GM12878 (cell line): Measurements from ENCODE around the gene GLRA1. TPM values are rescaled to one million over a fixed set of nuclear protein-coding genes. Genes with fewer than 3 reads are reported as not detected.
"Not testable (repeated sequence)": the region's sequence is repeated elsewhere in the genome, so short reads cannot be mapped to it uniquely, and the experiment has no call there.

ENCODE experiments used
- ATAC-seq: fragments of 200-7000 bp; cut with Tn5 transposase; 3 replicates; pipeline ENCODE4 v1.9.1; 2020; ENCODE audit warnings: mild to moderate bottlenecking, moderate library complexity
- BruUV-seq: library from RNA; stranded (reverse); fragments of 400-500 nt; replicated peaks from 2 replicates; lab custom pipeline; 2021; lab: Mats Ljungman, UMichigan
- CTCF ChIA-PET: fragments of 300-600 bp; sonication (Branson Sonifier 250); formaldehyde crosslinking; extraction: SDS; loops from one replicate; lab custom pipeline; 2021; ENCODE audit warnings: inconsistent platforms; lab: Yijun Ruan, JAX
- POLR2A ChIA-PET: fragments of 350-600 bp; formaldehyde crosslinking; extraction: SDS; loops from one replicate; lab custom pipeline; 2021; ENCODE audit warnings: inconsistent platforms; lab: Charles Lee
- RAD21 ChIA-PET: fragments of 300-600 bp; sonication (Branson Sonifier 250); formaldehyde crosslinking; loops from one replicate; lab custom pipeline; 2023; ENCODE audit warnings: antibody characterized with exemption; ENCODE audit not compliant: unreplicated experiment; lab: Charles Lee
- SMC1A ChIA-PET: fragments of 300-600 bp; sonication (Branson Sonifier 250); formaldehyde crosslinking; loops from one replicate; lab custom pipeline; 2023; ENCODE audit not compliant: unreplicated experiment, uncharacterized antibody; lab: Charles Lee
- DNase-seq: peaks from one replicate; pipeline ENCODE4 v3.0.0-alpha.2; 2011; ENCODE audit warnings: low read depth, low spot score
- FAIRE-seq: peaks from 3 replicates; lab custom pipeline; 2011; peaks lifted over from hg19 to GRCh38; lab: Jason Lieb, UNC
- H2AFZ ChIP-seq: 2 replicates; pipeline ENCODE4 v1.6.0; 2011; ENCODE audit warnings: low read depth, low read length, control low read depth; ENCODE audit not compliant: control insufficient read depth
- H3K27ac ChIP-seq: 2 replicates; pipeline ENCODE4 v1.5.1; 2011; ENCODE audit warnings: control low read depth; ENCODE audit not compliant: control insufficient read depth, insufficient read depth
- H3K27me3 ChIP-seq, 2 experiments: replicated peaks in 1 of 2; 2 replicates each; pipeline versions ENCODE4 v1.6.0 to v1.6.1; 2011; ENCODE audit warnings: low read length in 1 of 2; ENCODE audit not compliant: control insufficient read depth in 2 of 2, insufficient read depth in 2 of 2
- H3K36me3 ChIP-seq, 2 experiments: 2 replicates each; pipeline ENCODE4 v1.5.1; 2011; ENCODE audit warnings: low read length in 1 of 2; ENCODE audit not compliant: control insufficient read depth in 2 of 2, insufficient read depth in 2 of 2
- H3K4me1 ChIP-seq: 2 replicates; pipeline ENCODE4 v1.6.1; 2011; ENCODE audit warnings: mild to moderate bottlenecking, low read length, moderate library complexity, mixed read lengths; ENCODE audit not compliant: control insufficient read depth, insufficient read depth
- H3K4me2 ChIP-seq: 2 replicates; pipeline ENCODE4 v1.6.0; 2011; ENCODE audit warnings: control low read depth; ENCODE audit not compliant: control insufficient read depth, insufficient read depth
- H3K4me3 ChIP-seq: fragments of 200-600 bp; sonication (generic); 2 replicates; pipeline ENCODE4 v1.5.1; 2016
- H3K79me2 ChIP-seq: 2 replicates; pipeline ENCODE4 v1.6.0; 2011; ENCODE audit warnings: low read length; ENCODE audit not compliant: control insufficient read depth, insufficient read depth
- H3K9ac ChIP-seq: 2 replicates; pipeline ENCODE4 v1.8.0; 2011; ENCODE audit warnings: low read length, control low read depth, mixed read lengths; ENCODE audit not compliant: control insufficient read depth, insufficient read depth
- H3K9me3 ChIP-seq: replicated peaks from 3 replicates; pipeline ENCODE4 v1.5.1; 2011; ENCODE audit warnings: mild to moderate bottlenecking, low read length; ENCODE audit not compliant: control insufficient read depth, insufficient read depth
- H4K20me1 ChIP-seq: 2 replicates; pipeline ENCODE4 v1.6.0; 2011; ENCODE audit not compliant: control insufficient read depth, insufficient read depth
- CHD2 ChIP-seq: IDR thresholded peaks from 2 replicates; pipeline ENCODE4 v1.6.1; 2011; ENCODE audit warnings: low read depth, low read length, improper control_type of control experiment, borderline replicate concordance
- FOXM1 ChIP-seq: IDR thresholded peaks from 2 replicates; pipeline ENCODE4 v1.6.1; 2012; ENCODE audit warnings: low read depth, mild to moderate bottlenecking, inconsistent platforms, low read length, moderate library complexity
- KDM1A ChIP-seq: fragments of 200-600 bp; sonication (generic); IDR thresholded peaks from 2 replicates; pipeline ENCODE4 v1.6.1; 2016; ENCODE audit warnings: borderline replicate concordance
- RAD21 ChIP-seq: IDR thresholded peaks from 2 replicates; pipeline ENCODE4 v1.6.1; 2011; ENCODE audit warnings: mild to moderate bottlenecking, low read depth, low read length, moderate library complexity; ENCODE audit not compliant: insufficient read depth
- RAD51 ChIP-seq: fragments of 450-650 bp; IDR thresholded peaks from 2 replicates; pipeline ENCODE4 v1.6.1; 2016; ENCODE audit warnings: moderate library complexity, mild to moderate bottlenecking, inconsistent platforms
- SIX5 ChIP-seq: IDR thresholded peaks from 2 replicates; pipeline ENCODE4 v1.6.1; 2011; ENCODE audit warnings: mild to moderate bottlenecking, low read depth, low read length, moderate library complexity; ENCODE audit not compliant: severe bottlenecking
- SREBF2 ChIP-seq: IDR thresholded peaks from 2 replicates; pipeline ENCODE4 v1.6.1; 2012; ENCODE audit warnings: mild to moderate bottlenecking, low read length
- STAT1 ChIP-seq: fragments of 450-650 bp; conservative IDR thresholded peaks from 2 replicates; pipeline ENCODE4 v1.6.1; 2014; ENCODE audit warnings: antibody characterized with exemption, mild to moderate bottlenecking
- TAF1 ChIP-seq: IDR thresholded peaks from 2 replicates; pipeline ENCODE4 v1.6.1; 2011; ENCODE audit warnings: mild to moderate bottlenecking, low read depth, low read length, borderline replicate concordance
- USF1 ChIP-seq: IDR thresholded peaks from 2 replicates; pipeline ENCODE4 v1.6.1; 2011; ENCODE audit warnings: borderline replicate concordance, low read depth, mild to moderate bottlenecking, moderate library complexity, mixed read lengths, low read length; ENCODE audit not compliant: insufficient read depth; ENCODE audit errors: extremely low read length
- ZZZ3 ChIP-seq: IDR thresholded peaks from 2 replicates; pipeline ENCODE4 v1.6.1; 2011; ENCODE audit warnings: low read depth; ENCODE audit not compliant: control insufficient read depth, insufficient read length
- WGBS: methylation state at CpG from one replicate; pipeline ENCODE4 v1.1.6; 2016; ENCODE audit warnings: low lambda C conversion rate; ENCODE audit not compliant: insufficient replicate concordance, insufficient coverage; ENCODE audit errors: missing lambda C conversion rate; 5-methylcytosine and 5-hydroxymethylcytosine counted together
- in situ Hi-C: fragments of 300-500 bp; cut with MboI; formaldehyde crosslinking; loops from 9 replicates; pipeline ENCODE4 v1.14.3; 2018; ENCODE audit warnings: mixed read lengths
- intact Hi-C: fragments of 100-400 bp; cut with micrococcal nuclease; formaldehyde crosslinking; loops from one replicate; pipeline ENCODE4 v1.14.2; 2022; ENCODE audit not compliant: unreplicated experiment
- polyA plus RNA-seq, 11 experiments: library from polyadenylated mRNA; depleted of rRNA in 4 of 11; unstranded in 6 of 11; stranded (reverse) in 5 of 11; fragments of >200 nt; fragmentation: Nextera tagmentation in 4 of 11; fragmentation: Illumina TruSeq in 1 of 11; extraction: Ambion mirVana in 4 of 11; extraction: Trizol in 1 of 11; gene quantifications; 1 replicate in 1 of 11; 2 replicates in 10 of 11; pipeline versions ENCODE4 v1.2.1 to v1.2.3, GENCODE V29; 2011 to 2016; ENCODE audit warnings: inconsistent platforms in 2 of 11, missing spikeins in 2 of 11, low read depth in 1 of 11
- total RNA-seq, 4 experiments: library from RNA; depleted of rRNA in 3 of 4; stranded (reverse); fragments of >200 nt in 3 of 4; fragmentation: Illumina TruSeq in 1 of 4; extraction: Trizol in 1 of 4; gene quantifications; 2 replicates each; pipeline versions ENCODE4 v1.2.1 to v1.2.3, GENCODE V29; 2013 to 2021
- TF ChIP-seq, protein P1 (sequence below): IDR thresholded peaks from 2 replicates; pipeline ENCODE4 v1.6.1; 2012; ENCODE audit warnings: low read depth, low read length, improper control_type of control experiment

Gene GLRA1
- total and polyA plus RNA-seq, 10 of the 15 experiments (the other 5 are each of a cell fraction or from before 2014, with no cell fraction given): not detected

DNA sequence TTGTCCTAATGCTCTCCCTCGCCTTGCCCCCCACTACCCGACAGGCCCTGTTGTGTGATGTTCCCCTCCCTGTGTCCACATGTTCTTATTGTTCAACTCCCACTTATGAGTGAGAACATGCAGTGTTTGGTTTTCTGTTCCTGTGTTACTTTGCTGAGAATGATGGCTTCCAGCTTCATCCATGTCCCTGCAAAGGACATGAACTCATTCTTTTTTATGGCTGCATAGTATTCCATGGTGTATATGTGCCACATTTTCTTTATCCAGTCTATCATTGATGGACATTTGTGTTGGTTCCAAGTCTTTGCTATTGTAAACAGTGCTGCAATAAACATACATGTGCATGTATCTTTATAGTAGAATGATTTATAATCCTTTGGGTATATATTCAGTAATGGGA is 31.2 kb downstream of the GLRA1 start:
- H3K79me2 ChIP-seq, H3K36me3 ChIP-seq, ATAC-seq, H3K4me2 ChIP-seq, H4K20me1 ChIP-seq, DNase-seq, H3K9ac ChIP-seq, intact Hi-C loops, H3K9me3 ChIP-seq, FAIRE-seq, CTCF ChIA-PET, POLR2A ChIA-PET, H3K4me3 ChIP-seq, H2AFZ ChIP-seq, RAD21 ChIA-PET, BruUV-seq, H3K27ac ChIP-seq, H3K27me3 ChIP-seq, in situ Hi-C loops, H3K4me1 ChIP-seq: not testable (repeated sequence)
- WGBS: 76% methylated on average over 2 of the region's 2 CpGs
- SMC1A ChIA-PET: interaction anchor here (0.6 kb wide), 1 partner anchor 8 kb away, joined by 3 read pairs; no protein-coding TSS in a partner anchor

DNA sequence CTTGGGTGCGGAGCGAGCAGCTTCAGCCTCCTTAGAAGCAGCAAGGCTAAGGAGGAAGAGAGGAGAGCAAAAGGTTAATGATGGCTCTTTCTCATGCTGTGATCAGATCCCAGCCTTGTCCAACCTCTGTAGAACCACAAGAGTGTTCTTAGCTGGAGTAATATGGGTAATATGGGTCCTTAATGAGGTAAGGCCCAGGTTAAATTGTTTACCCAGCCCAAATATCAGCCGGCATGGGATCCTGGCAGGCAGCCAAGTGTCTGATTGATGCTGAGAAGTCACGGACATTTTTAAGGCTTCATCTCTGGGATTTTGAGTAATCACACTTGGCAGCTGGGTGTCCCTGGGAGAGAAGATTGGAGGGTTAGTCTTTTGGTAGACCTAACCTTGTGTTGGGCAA is 32.3 kb downstream of the GLRA1 start:
- ATAC-seq: no peak
- 85% methylated on average over 4 of the region's 4 CpGs for WGBS

More for the DNA sequence above, 32.3 kb downstream of the GLRA1 start:
- no peaks in the 10 kb centered on the region for H3K27me3 ChIP-seq
- no peaks in the 10 kb centered on the region for H3K36me3 ChIP-seq
- H2AFZ ChIP-seq: no peak overlapping the region
- POLR2A ChIA-PET: no interaction called here
- intact Hi-C loops (no loop called here), in situ Hi-C loops (no loop called here)
- RAD21 ChIA-PET: interaction anchor here (1.1 kb wide), 1 partner anchor 67 kb away, joined by 5 read pairs; no protein-coding TSS in a partner anchor
- DNase-seq: no peak
- FAIRE-seq: no peak
- H3K4me1 ChIP-seq: no peaks in the 10 kb centered on the region
- H3K79me2 ChIP-seq: no peaks in the 10 kb centered on the region
- TF ChIP-seq RAD51 (no peak), RAD21 (no peak), USF1 (no peak), CHD2 (no peak), SREBF2 (no peak), ZZZ3 (no peak), TAF1 (no peak), FOXM1 (no peak), KDM1A (no peak), SIX5 (no peak), STAT1 (no peak)
- TF ChIP-seq, protein P1, sequence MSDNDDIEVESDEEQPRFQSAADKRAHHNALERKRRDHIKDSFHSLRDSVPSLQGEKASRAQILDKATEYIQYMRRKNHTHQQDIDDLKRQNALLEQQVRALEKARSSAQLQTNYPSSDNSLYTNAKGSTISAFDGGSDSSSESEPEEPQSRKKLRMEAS: no peak
- H4K20me1 ChIP-seq: no peaks in the 10 kb centered on the region
- H3K9ac ChIP-seq: no peak overlapping the region
- H3K9me3 ChIP-seq: no peaks in the 10 kb centered on the region
- no peak overlapping the region for H3K27ac ChIP-seq
- SMC1A ChIA-PET: no interaction called here
- H3K4me3 ChIP-seq: no peak overlapping the region
- CTCF ChIA-PET: no interaction called here
- no TSS peak for BruUV-seq
- H3K4me2 ChIP-seq: no peak overlapping the region
